GM23338 (cell line): ENCODE data around the gene JAGN1. TPM values are rescaled to one million over a fixed set of nuclear protein-coding genes. Genes with fewer than 3 reads are reported as not detected.
"Not testable (repeated sequence)": the region's sequence is repeated elsewhere in the genome, so short reads cannot be mapped to it uniquely, and the experiment has no call there.

Experiments
- ATAC-seq: fragments of 200-7000 bp; cut with Tn5 transposase; 3 replicates; pipeline ENCODE4 v1.9.1; 2020
- DNase-seq: peaks from one replicate; pipeline ENCODE4 v3.0.0-alpha.2; 2015; ENCODE audit warnings: low spot score
- H2AFZ ChIP-seq: fragments of 200-600 bp; sonication (generic); 2 replicates; pipeline ENCODE4 v1.8.0; 2016; ENCODE audit warnings: antibody characterized with exemption, mild to moderate bottlenecking, moderate library complexity
- H3F3A ChIP-seq: fragments of 200-600 bp; sonication (generic); replicated peaks from 2 replicates; pipeline ENCODE4 v1.8.0; 2017; ENCODE audit warnings: antibody characterized with exemption, mixed run types, low read depth
- H3K27ac ChIP-seq: fragments of 200-600 bp; sonication (generic); 2 replicates; pipeline ENCODE4 v1.6.1; 2016; ENCODE audit warnings: low read depth
- H3K27me3 ChIP-seq: fragments of 200-600 bp; sonication (generic); 2 replicates; pipeline ENCODE4 v1.8.0; 2016; ENCODE audit warnings: mild to moderate bottlenecking, mixed run types, moderate library complexity; ENCODE audit not compliant: insufficient read depth
- H3K36me3 ChIP-seq: fragments of 200-600 bp; sonication (generic); 2 replicates; pipeline ENCODE4 v1.8.0; 2016; ENCODE audit warnings: mild to moderate bottlenecking; ENCODE audit not compliant: insufficient read depth
- H3K4me1 ChIP-seq: fragments of 200-600 bp; sonication (generic); 2 replicates; pipeline ENCODE4 v1.8.0; 2016; ENCODE audit warnings: mild to moderate bottlenecking, moderate library complexity; ENCODE audit not compliant: insufficient read depth
- H3K4me2 ChIP-seq: fragments of 200-600 bp; sonication (generic); 2 replicates; pipeline ENCODE4 v1.7.1; 2017; ENCODE audit warnings: mixed run types
- H3K4me3 ChIP-seq: fragments of 200-600 bp; sonication (generic); 2 replicates; pipeline ENCODE4 v1.6.1; 2016; ENCODE audit warnings: mixed run types
- H3K79me2 ChIP-seq: fragments of 200-600 bp; sonication (generic); replicated peaks from 2 replicates; pipeline ENCODE4 v1.8.0; 2017; ENCODE audit warnings: mild to moderate bottlenecking; ENCODE audit not compliant: insufficient read depth
- H3K9me2 ChIP-seq: fragments of 200-600 bp; sonication (generic); 2 replicates; pipeline ENCODE4 v1.8.0; 2017; ENCODE audit not compliant: insufficient read depth
- H4K20me1 ChIP-seq: fragments of 200-600 bp; sonication (generic); replicated peaks from 2 replicates; pipeline ENCODE4 v1.8.0; 2017; ENCODE audit warnings: mild to moderate bottlenecking; ENCODE audit not compliant: insufficient read depth
- H3K27ac Mint-ChIP-seq: 2 replicates; pipeline ENCODE4 v1.8.0; 2020; ENCODE audit warnings: inconsistent platforms, mild to moderate bottlenecking, moderate library complexity, mixed read lengths
- H3K27me3 Mint-ChIP-seq: 3 replicates; pipeline ENCODE4 v1.8.0; 2022; ENCODE audit warnings: low read depth, mild to moderate bottlenecking, moderate library complexity, mixed read lengths, inconsistent platforms; ENCODE audit not compliant: insufficient read depth, poor library complexity
- H3K36me3 Mint-ChIP-seq: 3 replicates; pipeline ENCODE4 v1.8.0; 2021; ENCODE audit warnings: low read depth, mild to moderate bottlenecking, inconsistent platforms, moderate library complexity, mixed read lengths
- H3K4me1 Mint-ChIP-seq: 3 replicates; pipeline ENCODE4 v1.8.0; 2020; ENCODE audit warnings: mild to moderate bottlenecking, inconsistent platforms, mixed read lengths
- H3K4me3 Mint-ChIP-seq: 3 replicates; pipeline ENCODE4 v1.8.0; 2021; ENCODE audit warnings: moderate library complexity, mild to moderate bottlenecking, inconsistent platforms, mixed read lengths
- H3K9me3 Mint-ChIP-seq: 3 replicates; pipeline ENCODE4 v1.8.0; 2020; ENCODE audit warnings: moderate library complexity, mild to moderate bottlenecking, inconsistent platforms, mixed read lengths
- polyA plus RNA-seq: library from polyadenylated mRNA; unstranded; fragments of >200 nt; fragmentation: Nextera tagmentation; extraction: Ambion mirVana; gene quantifications from 2 replicates; pipeline ENCODE4 v1.2.1, GENCODE V29; 2016
- total RNA-seq: library from RNA; depleted of rRNA; stranded (reverse); fragments of >200 nt; shearing (Covaris generic); gene quantifications from 2 replicates; pipeline ENCODE4 v1.2.3, GENCODE V29; 2014
- TF ChIP-seq, protein P1 (sequence below): fragments of 250-450 bp; sonication (Bioruptor Pico); IDR thresholded peaks from 2 replicates; pipeline ENCODE4 v1.5.0; 2020; ENCODE audit warnings: mild to moderate bottlenecking, moderate library complexity

The JAGN1 gene
- total and polyA plus RNA-seq, 2 experiments from 2014 or later = 22.5 to 32.0 TPM

DNA sequence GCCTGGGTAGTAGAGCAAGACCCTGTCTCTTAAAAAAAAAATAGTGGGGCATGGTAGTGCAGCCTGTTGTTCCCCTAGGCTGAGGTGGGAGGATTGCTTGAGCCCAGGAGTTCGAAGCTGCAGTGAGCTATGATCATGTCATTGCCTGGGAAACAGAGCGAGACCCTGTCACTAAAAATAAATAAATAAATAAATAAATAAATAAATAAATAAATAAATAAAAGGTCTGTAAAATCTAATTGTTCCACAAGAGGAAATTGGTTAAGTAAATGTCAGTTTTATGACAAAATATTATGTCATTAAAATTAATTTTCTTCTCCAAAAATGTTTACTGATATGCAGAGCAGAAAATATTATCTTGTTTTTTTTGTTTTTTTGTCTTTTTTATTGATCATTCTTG lies 48.6 kb downstream of the JAGN1 start:
- H3K27me3 ChIP-seq = no peaks in the 10 kb centered on the region
- Mint-ChIP-seq H3K27me3 (peaks cover 4% of the 10 kb centered on the region), H3K4me1 (peaks cover 8% of the 10 kb centered on the region), H3K27ac (no peak overlapping the region), H3K36me3 (peaks cover 18% of the 10 kb centered on the region), H3K4me3 (no peak overlapping the region), H3K9me3 (no peaks in the 10 kb centered on the region)
- H3F3A ChIP-seq = no peaks in the 10 kb centered on the region
- ATAC-seq (no peak), DNase-seq (no peak)
- TF ChIP-seq, protein P1, sequence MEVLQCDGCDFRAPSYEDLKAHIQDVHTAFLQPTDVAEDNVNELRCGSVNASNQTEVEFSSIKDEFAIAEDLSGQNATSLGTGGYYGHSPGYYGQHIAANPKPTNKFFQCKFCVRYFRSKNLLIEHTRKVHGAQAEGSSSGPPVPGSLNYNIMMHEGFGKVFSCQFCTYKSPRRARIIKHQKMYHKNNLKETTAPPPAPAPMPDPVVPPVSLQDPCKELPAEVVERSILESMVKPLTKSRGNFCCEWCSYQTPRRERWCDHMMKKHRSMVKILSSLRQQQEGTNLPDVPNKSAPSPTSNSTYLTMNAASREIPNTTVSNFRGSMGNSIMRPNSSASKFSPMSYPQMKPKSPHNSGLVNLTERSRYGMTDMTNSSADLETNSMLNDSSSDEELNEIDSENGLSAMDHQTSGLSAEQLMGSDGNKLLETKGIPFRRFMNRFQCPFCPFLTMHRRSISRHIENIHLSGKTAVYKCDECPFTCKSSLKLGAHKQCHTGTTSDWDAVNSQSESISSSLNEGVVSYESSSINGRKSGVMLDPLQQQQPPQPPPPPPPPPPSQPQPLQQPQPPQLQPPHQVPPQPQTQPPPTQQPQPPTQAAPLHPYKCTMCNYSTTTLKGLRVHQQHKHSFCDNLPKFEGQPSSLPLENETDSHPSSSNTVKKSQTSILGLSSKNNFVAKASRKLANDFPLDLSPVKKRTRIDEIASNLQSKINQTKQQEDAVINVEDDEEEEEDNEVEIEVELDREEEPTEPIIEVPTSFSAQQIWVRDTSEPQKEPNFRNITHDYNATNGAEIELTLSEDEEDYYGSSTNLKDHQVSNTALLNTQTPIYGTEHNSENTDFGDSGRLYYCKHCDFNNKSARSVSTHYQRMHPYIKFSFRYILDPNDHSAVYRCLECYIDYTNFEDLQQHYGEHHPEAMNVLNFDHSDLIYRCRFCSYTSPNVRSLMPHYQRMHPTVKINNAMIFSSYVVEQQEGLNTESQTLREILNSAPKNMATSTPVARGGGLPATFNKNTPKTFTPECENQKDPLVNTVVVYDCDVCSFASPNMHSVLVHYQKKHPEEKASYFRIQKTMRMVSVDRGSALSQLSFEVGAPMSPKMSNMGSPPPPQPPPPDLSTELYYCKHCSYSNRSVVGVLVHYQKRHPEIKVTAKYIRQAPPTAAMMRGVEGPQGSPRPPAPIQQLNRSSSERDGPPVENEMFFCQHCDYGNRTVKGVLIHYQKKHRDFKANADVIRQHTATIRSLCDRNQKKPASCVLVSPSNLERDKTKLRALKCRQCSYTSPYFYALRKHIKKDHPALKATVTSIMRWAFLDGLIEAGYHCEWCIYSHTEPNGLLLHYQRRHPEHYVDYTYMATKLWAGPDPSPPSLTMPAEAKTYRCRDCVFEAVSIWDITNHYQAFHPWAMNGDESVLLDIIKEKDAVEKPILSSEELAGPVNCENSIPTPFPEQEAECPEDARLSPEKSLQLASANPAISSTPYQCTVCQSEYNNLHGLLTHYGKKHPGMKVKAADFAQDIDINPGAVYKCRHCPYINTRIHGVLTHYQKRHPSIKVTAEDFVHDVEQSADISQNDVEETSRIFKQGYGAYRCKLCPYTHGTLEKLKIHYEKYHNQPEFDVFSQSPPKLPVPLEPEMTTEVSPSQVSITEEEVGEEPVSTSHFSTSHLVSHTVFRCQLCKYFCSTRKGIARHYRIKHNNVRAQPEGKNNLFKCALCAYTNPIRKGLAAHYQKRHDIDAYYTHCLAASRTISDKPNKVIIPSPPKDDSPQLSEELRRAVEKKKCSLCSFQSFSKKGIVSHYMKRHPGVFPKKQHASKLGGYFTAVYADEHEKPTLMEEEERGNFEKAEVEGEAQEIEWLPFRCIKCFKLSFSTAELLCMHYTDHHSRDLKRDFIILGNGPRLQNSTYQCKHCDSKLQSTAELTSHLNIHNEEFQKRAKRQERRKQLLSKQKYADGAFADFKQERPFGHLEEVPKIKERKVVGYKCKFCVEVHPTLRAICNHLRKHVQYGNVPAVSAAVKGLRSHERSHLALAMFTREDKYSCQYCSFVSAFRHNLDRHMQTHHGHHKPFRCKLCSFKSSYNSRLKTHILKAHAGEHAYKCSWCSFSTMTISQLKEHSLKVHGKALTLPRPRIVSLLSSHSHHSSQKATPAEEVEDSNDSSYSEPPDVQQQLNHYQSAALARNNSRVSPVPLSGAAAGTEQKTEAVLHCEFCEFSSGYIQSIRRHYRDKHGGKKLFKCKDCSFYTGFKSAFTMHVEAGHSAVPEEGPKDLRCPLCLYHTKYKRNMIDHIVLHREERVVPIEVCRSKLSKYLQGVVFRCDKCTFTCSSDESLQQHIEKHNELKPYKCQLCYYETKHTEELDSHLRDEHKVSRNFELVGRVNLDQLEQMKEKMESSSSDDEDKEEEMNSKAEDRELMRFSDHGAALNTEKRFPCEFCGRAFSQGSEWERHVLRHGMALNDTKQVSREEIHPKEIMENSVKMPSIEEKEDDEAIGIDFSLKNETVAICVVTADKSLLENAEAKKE = no peak
- H3K9me2 ChIP-seq = no peaks in the 10 kb centered on the region
- no peak overlapping the region for H3K4me3 ChIP-seq
- H4K20me1 ChIP-seq = no peaks in the 10 kb centered on the region
- H3K4me2 ChIP-seq = no peak overlapping the region
- no peak overlapping the region for H3K27ac ChIP-seq
- no peak overlapping the region for H2AFZ ChIP-seq
- H3K79me2 ChIP-seq = no peaks in the 10 kb centered on the region; the same call in 1 of the 2 replicates
- peaks cover 6% of the 10 kb centered on the region; the same call in 1 of the 2 replicates for H3K36me3 ChIP-seq
- peaks cover 5% of the 10 kb centered on the region; the same call in 1 of the 2 replicates for H3K4me1 ChIP-seq

DNA sequence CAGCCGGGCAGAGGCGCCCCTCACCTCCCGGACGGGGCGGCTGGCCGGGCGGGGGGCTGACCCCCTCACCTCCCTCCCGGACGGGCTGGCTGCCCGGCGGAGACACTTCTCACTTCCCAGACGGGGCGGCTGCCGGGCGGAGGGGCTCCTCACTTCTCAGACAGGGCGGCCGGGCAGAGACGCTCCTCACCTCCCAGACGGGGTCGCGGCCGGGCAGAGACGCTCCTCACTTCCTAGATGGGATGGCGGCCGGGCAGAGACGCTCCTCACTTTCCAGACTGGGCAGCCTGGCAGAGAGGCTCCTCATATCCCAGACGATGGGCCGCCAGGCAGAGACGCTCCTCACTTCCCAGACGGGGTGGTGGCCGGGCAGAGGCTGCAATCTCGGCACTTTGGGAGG lies 49.5 kb downstream of the JAGN1 start:
- not testable (repeated sequence) for H3K9me2 ChIP-seq, H3F3A ChIP-seq, H3K4me3 ChIP-seq, H3K9me3 Mint-ChIP-seq, H3K4me1 ChIP-seq, H3K27ac ChIP-seq, DNase-seq, H3K36me3 ChIP-seq, H3K27ac Mint-ChIP-seq, H2AFZ ChIP-seq, H4K20me1 ChIP-seq, H3K4me1 Mint-ChIP-seq, H3K4me2 ChIP-seq, H3K79me2 ChIP-seq, H3K27me3 ChIP-seq, H3K27me3 Mint-ChIP-seq, ATAC-seq, H3K4me3 Mint-ChIP-seq
- peaks cover 18% of the 10 kb centered on the region for H3K36me3 Mint-ChIP-seq
